ENCODE data around the gene VIL1.

Gene VIL1

GRCh38 chr2:218395456-218395825, 23.5 kb upstream of the VIL1 start:
- no peak for DNase-seq

- DNase-seq, result peak; percentile 84 to 89 (median 87)
These were observed 22.9 kb upstream of the VIL1 start for GRCh38 chr2:218395826-218396687.

- DNase-seq, result peak in 2 of 4 experiments; percentile 50 to 58
These were observed 22.0 kb upstream of the VIL1 start for GRCh38 chr2:218396688-218397462.

- no peak for DNase-seq
These were observed 21.5 kb upstream of the VIL1 start for GRCh38 chr2:218397463-218397819.

- DNase-seq, result peak in 1 of 4 experiments; percentile 25
These were observed 21.0 kb upstream of the VIL1 start for GRCh38 chr2:218397820-218398436.

- peak; percentile 28 to 66 (median 46) for DNase-seq
These were observed 20.2 kb upstream of the VIL1 start for GRCh38 chr2:218398437-218399390.

- peak; percentile 79 to 82 (median 80) for DNase-seq
These were observed 19.3 kb upstream of the VIL1 start, which contains the start of gene CTDSP1 for GRCh38 chr2:218399391-218400166. Gene CTDSP1, plus strand, starts transcription at chr2:218399868. Its CDS starts 223 bp downstream, at chr2:218400091.

GRCh38 chr2:218400167-218400929, 18.6 kb upstream of the VIL1 start:
- no peak for DNase-seq

GRCh38 chr2:218400930-218401881, 17.7 kb upstream of the VIL1 start:
- DNase-seq, result no peak

GRCh38 chr2:218401890-218402289, 17.0 kb upstream of the VIL1 start:
- DNase-seq, result no peak

GRCh38 chr2:218402491-218402901, 16.4 kb upstream of the VIL1 start:
- no peak for DNase-seq

GRCh38 chr2:218402911-218403411, 16.0 kb upstream of the VIL1 start:
- DNase-seq, result no peak

- no peak for DNase-seq
These were observed 15.1 kb upstream of the VIL1 start for GRCh38 chr2:218403810-218404209.

GRCh38 chr2:218404351-218405085, 14.4 kb upstream of the VIL1 start:
- DNase-seq, result no peak

GRCh38 chr2:218405086-218405745, 13.7 kb upstream of the VIL1 start:
- DNase-seq, result no peak

GRCh38 chr2:218405746-218406208, 13.1 kb upstream of the VIL1 start:
- no peak for DNase-seq

GRCh38 chr2:218406209-218406948, 12.5 kb upstream of the VIL1 start:
- DNase-seq, result peak; percentile 82 to 91 (median 86)
